Suppressor macrophage (primary cell): ENCODE measurements around the gene ODC1.
"Not testable (repeated sequence)": the region's sequence is repeated elsewhere in the genome, so short reads cannot be mapped to it uniquely, and the experiment has no call there.

Experiments
- DNase-seq, 4 experiments: peaks; one replicate each; pipeline ENCODE4 v3.0.0-alpha.2; 2020 to 2022

Gene ODC1

DNA sequence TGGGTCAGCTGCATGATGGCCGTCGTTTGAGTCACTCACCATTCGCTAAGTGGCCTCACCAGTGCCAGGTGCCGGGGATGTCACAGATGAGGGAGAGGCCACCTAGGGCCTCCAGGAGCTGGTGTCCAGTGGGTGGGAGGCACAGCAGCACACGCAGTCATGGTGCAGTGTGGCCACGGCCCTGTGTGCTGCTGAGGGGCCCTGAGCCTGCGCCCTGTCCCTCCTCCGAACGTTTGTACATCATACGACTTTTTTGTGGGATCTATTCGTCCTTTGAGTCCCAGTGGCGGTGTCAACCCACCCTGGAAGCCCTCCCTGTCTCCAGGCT lies 30.1 kb upstream of the ODC1 start:
- DNase-seq, result no peak

GRCh38 chr2:10477443-10478297 lies 29.5 kb upstream of the ODC1 start:
- no peak for DNase-seq

GRCh38 chr2:10476723-10477442 lies 28.8 kb upstream of the ODC1 start:
- no peak for DNase-seq

DNA sequence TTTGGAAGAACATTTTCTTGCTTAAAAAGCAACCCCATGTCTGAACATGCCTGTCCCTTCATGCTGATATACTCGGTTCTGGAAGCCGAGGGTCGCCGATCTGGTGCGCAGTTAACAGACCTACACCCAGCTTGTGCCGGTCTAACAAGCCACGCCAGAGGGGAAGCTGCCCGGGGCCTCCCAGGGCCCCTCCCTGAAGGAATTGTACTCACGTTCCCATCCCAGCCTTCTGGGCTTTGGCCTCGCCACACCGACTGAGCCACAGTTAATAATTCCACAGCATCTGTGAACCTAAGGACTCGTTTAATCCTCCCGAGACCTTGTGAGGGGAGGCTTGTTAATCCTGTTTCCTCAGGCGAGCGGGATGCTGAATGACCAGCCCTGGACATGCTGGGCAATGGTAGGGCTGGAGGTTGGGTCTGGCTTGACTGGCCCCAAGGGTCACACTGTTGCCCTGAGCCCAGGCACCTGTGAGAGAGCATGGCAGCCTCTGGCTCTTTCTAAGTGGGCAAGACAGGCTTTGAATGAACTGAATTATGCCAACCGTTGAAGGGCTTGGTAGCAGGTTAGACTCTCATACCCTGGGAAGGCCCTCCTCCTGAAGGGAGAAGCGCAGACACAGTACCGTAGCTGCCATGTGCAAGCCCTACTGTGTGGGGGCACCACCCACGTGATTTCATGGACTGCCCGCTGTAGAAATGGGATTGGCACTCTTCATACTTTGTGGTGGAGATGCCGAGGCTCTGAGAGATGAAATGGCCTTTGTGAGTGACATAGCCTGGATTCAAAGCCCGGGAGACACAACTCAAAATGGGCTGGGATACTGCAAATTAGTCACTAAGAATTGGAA lies 27.9 kb upstream of the ODC1 start:
- DNase-seq, result no peak

GRCh38 chr2:10475221-10475722 lies 27.1 kb upstream of the ODC1 start:
- no peak for DNase-seq

DNA sequence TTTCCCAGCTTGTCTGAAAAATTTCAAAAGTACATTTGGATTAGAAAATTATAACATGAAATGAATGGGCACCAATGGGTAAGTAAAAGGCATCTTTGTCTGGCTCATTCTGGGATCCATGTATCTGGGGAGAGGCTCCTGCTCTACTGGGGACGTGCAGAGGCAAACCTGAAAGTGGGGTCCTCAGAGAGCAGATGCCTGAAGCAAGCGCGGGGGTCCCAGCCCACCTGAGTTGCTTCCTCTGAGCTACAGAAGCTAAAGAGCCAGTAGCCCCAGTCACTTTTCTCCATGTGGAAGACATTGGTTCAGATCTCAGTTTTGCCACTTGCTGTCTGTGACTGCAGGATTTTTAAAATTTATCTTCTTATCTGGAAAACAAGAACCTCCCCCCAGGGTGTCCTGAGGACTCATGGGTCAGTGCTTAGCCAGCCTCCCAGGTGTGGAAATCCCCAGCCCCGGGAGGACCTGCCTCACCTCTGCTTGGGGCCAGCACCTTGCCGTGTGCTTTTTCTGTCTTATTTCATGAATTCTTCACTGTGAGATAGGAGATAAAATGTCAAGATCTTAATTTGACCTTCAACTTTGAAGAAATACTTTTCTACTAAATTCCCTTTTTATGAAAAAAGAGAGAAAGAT lies 25.1 kb upstream of the ODC1 start:
- no peak for DNase-seq

DNA sequence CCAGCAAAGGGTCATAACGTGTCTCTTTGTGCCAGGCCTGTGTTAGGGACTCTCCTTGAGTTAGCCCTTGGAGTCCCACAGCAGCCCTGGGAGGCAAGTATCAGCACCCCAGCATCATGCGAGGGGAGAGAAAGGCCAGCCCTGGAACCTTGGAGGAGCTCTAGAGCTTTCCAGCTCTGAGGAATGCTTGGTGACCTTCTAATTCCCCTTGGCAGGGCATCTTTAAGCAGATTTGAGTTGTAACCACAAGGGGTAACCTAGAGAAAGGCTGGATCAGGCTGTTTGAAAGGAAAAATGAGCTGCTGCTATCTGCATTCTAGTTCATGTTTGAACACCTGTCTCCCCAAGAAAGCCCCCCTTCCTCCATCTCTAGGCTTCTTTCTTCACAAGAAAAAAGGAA lies 23.8 kb upstream of the ODC1 start:
- DNase-seq, result no peak

- no peak for DNase-seq
Measured at GRCh38 chr2:10471046-10471571, 23.0 kb upstream of the ODC1 start.

GRCh38 chr2:10469955-10470608 lies 22.0 kb upstream of the ODC1 start:
- DNase-seq, result no peak

GRCh38 chr2:10469301-10469700 lies 21.2 kb upstream of the ODC1 start:
- DNase-seq, result no peak

DNA sequence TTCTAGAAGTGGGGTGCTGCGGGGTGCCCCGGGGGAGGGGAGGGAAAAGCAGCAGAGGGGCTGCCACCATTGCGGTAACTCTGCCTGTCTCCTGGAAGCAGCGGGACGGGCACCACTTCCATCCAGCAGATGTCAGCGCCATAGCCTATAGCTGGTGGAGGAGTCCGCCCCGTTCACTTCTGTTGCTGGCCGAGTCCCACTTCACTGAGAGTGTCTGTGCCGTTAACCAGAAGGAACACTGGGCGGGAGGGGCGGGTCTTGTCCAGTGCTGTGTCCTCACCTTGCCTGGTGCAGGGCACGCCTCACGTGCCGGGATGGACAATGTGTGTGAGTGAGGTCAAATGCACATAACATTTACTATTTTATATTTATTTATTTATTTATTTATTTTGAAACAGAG lies 19.3 kb upstream of the ODC1 start:
- no peak for DNase-seq

DNA sequence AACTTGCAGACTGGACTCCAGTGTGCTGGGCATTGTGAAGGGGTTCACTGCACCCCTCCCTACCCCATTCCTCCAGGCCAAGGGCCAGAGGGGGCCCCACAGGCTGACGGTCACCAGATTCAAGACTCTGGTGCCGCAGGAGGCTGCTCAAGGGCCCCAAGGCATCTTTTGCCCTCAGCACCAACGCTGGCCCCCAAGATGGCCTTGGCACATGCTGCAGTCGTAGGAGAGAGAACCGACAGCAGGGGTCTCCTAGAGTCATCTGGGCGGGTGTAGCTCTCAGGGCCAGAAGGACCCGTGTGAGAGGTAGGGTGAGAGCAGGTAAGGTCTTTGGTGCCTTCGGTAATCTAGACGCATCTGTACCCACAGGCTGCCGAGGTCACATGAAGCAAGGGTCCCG lies 18.7 kb upstream of the ODC1 start:
- no peak for DNase-seq

- no peak for DNase-seq
Measured at GRCh38 chr2:10465910-10466309, 17.8 kb upstream of the ODC1 start.

GRCh38 chr2:10462178-10463083 lies 14.3 kb upstream of the ODC1 start:
- DNase-seq, result no peak

- no peak for DNase-seq
Measured at GRCh38 chr2:10460366-10460796, 12.3 kb upstream of the ODC1 start.

GRCh38 chr2:10457846-10458598 lies 9.9 kb upstream of the ODC1 start:
- no peak for DNase-seq

- not testable (repeated sequence) for DNase-seq
Measured at GRCh38 chr2:10457195-10457594, 9.1 kb upstream of the ODC1 start.

GRCh38 chr2:10454505-10454904 lies 6.4 kb upstream of the ODC1 start:
- DNase-seq, result no peak

DNA sequence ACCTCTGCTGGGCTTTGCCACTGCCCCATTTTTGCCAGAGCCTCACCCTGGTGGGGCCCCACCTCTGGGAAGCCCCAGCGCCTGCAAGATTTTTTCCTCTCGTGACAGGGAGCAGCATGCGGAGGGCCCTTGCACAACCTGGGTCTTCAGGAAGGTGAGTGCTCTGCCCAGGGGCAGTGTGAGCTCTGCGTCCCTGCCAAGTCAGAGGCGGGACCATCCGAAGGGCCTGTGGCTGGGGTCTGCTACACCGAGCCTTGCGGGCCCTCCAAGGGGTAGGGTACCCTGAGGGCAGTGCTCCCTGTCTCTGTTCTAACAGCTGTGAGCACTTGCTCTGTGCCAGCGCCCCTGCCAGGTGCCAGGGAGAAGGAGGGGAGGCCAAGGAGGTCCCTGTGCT lies 5.8 kb upstream of the ODC1 start:
- DNase-seq, result no peak
